Retinal pigment epithelial cell (primary cell): ENCODE results near the gene UBE2L3.

Experiments
- DNase-seq: peaks from one replicate; pipeline ENCODE4 v3.0.0-alpha.2; 2010; ENCODE audit warnings: low read depth
- H3K4me3 ChIP-seq: 2 replicates; pipeline ENCODE4 v1.5.1; 2011; ENCODE audit warnings: mild to moderate bottlenecking, low read length, control low read depth, moderate library complexity
- CTCF ChIP-seq: conservative IDR thresholded peaks from 2 replicates; pipeline ENCODE4 v1.5.1; 2011; ENCODE audit warnings: low read depth, low read length, control low read depth, inconsistent platforms

Gene UBE2L3

GRCh38 chr22:21626735-21627469, 59.4 kb downstream of the UBE2L3 start:
- DNase-seq: no peak
- TF ChIP-seq CTCF: no peak
- no peak overlapping the region for H3K4me3 ChIP-seq

- TF ChIP-seq CTCF: no peak
- no peak for DNase-seq
- H3K4me3 ChIP-seq: peak overlapping the region; percentile 81
Observed at GRCh38 chr22:21628386-21629254, 61.1 kb downstream of the UBE2L3 start.

GRCh38 chr22:21629255-21630149, 62.0 kb downstream of the UBE2L3 start, which contains the start of gene YDJC:
Gene YDJC, minus strand, starts transcription at chr22:21630022. Its CDS starts 8 bp downstream, at chr22:21630014.
- peak; percentile 72 for DNase-seq
- H3K4me3 ChIP-seq: peak within 1 kb of the TSS; percentile 81
- peak; percentile 72 for TF ChIP-seq CTCF

GRCh38 chr22:21631025-21631424, 63.5 kb downstream of the UBE2L3 start:
- no peak overlapping the region for H3K4me3 ChIP-seq
- no peak for DNase-seq
- no peak for TF ChIP-seq CTCF

GRCh38 chr22:21632237-21632895, 64.9 kb downstream of the UBE2L3 start, which contains the start of gene CCDC116:
Gene CCDC116, plus strand, starts transcription at chr22:21632760. Its CDS starts 422 bp downstream, at chr22:21633182.
- TF ChIP-seq CTCF: no peak
- DNase-seq: no peak
- no peak within 1 kb of the TSS for H3K4me3 ChIP-seq

GRCh38 chr22:21632931-21633330, 65.4 kb downstream of the UBE2L3 start:
- DNase-seq: no peak
- TF ChIP-seq CTCF: no peak
- H3K4me3 ChIP-seq: no peak overlapping the region
